Measurements from ENCODE around the gene UBE2E2.

The UBE2E2 gene

GRCh38 chr3:23537101-23537551, 334.0 kb downstream of the UBE2E2 start:
- DNase-seq (ENCODE audit: low read depth), result no peak

- DNase-seq (ENCODE audit: low read depth), result no peak
Measured at GRCh38 chr3:23539185-23539584, 336.1 kb downstream of the UBE2E2 start.

GRCh38 chr3:23540600-23540999, 337.5 kb downstream of the UBE2E2 start:
- no peak for DNase-seq (ENCODE audit: low read depth)

- no peak for DNase-seq (ENCODE audit: low read depth)
Measured at GRCh38 chr3:23542079-23542478, 339.0 kb downstream of the UBE2E2 start.

- peak; percentile 16 for DNase-seq (ENCODE audit: low read depth)
Measured at GRCh38 chr3:23546181-23546580, 343.1 kb downstream of the UBE2E2 start.

- DNase-seq (ENCODE audit: low read depth), result no peak
Measured at GRCh38 chr3:23547905-23548650, 345.0 kb downstream of the UBE2E2 start.

- DNase-seq (ENCODE audit: low read depth), result no peak
Measured at GRCh38 chr3:23548706-23549105, 345.6 kb downstream of the UBE2E2 start.

GRCh38 chr3:23549148-23549910, 346.2 kb downstream of the UBE2E2 start:
- DNase-seq (ENCODE audit: low read depth), result no peak

GRCh38 chr3:23550402-23550801, 347.3 kb downstream of the UBE2E2 start:
- DNase-seq (ENCODE audit: low read depth), result no peak

- no peak for DNase-seq (ENCODE audit: low read depth)
Measured at GRCh38 chr3:23552506-23552905, 349.4 kb downstream of the UBE2E2 start.

- DNase-seq (ENCODE audit: low read depth), result no peak
Measured at GRCh38 chr3:23553353-23553752, 350.2 kb downstream of the UBE2E2 start.

GRCh38 chr3:23565041-23565775, 362.1 kb downstream of the UBE2E2 start:
- no peak for DNase-seq (ENCODE audit: low read depth)

GRCh38 chr3:23566499-23566898, 363.4 kb downstream of the UBE2E2 start:
- no peak for DNase-seq (ENCODE audit: low read depth)

- DNase-seq (ENCODE audit: low read depth), result peak; percentile 38
Measured at GRCh38 chr3:23567917-23568316, 364.8 kb downstream of the UBE2E2 start.

GRCh38 chr3:23573827-23574226, 370.7 kb downstream of the UBE2E2 start:
- DNase-seq (ENCODE audit: low read depth), result no peak

GRCh38 chr3:23574822-23575315, 371.7 kb downstream of the UBE2E2 start:
- DNase-seq (ENCODE audit: low read depth), result no peak

- peak; percentile 36 for DNase-seq (ENCODE audit: low read depth)
Measured at GRCh38 chr3:23575697-23576096, 372.6 kb downstream of the UBE2E2 start.

- DNase-seq (ENCODE audit: low read depth), result no peak
Measured at GRCh38 chr3:23576379-23576959, 373.3 kb downstream of the UBE2E2 start.

- peak; percentile 82 for DNase-seq (ENCODE audit: low read depth)
Measured at GRCh38 chr3:23580096-23580713, 377.1 kb downstream of the UBE2E2 start.

- no peak for DNase-seq (ENCODE audit: low read depth)
Measured at GRCh38 chr3:23583980-23584740, 381.0 kb downstream of the UBE2E2 start.

- no peak for DNase-seq (ENCODE audit: low read depth)
Measured at GRCh38 chr3:23587513-23587912, 384.4 kb downstream of the UBE2E2 start.

Data from fibroblast of gingiva (primary cell).